SK-N-SH treated with all-trans-retinoic acid at 6 μM for 48 hours (cell line): ENCODE results near the gene FLOT2.

Experiments
- ARNTL ChIP-seq: fragments of 450-650 bp; formaldehyde crosslinking; IDR thresholded peaks from 2 replicates; pipeline ENCODE4 v1.5.0; 2020; ENCODE audit warnings: low read depth, mild to moderate bottlenecking, moderate library complexity, borderline replicate concordance
- CSDC2 ChIP-seq: fragments of 250-450 bp; sonication (Bioruptor Pico); IDR thresholded peaks from 2 replicates; pipeline ENCODE4 v1.5.0; 2020; ENCODE audit warnings: mild to moderate bottlenecking, moderate library complexity
- RARB ChIP-seq: fragments of 250-450 bp; sonication (Bioruptor Pico); IDR thresholded peaks from 2 replicates; pipeline ENCODE4 v1.8.0; 2021; ENCODE audit warnings: mild to moderate bottlenecking, moderate library complexity
- TCF4 ChIP-seq: fragments of 250-450 bp; sonication (Bioruptor Pico); IDR thresholded peaks from 2 replicates; pipeline ENCODE4 v1.8.0; 2021; ENCODE audit warnings: mild to moderate bottlenecking, moderate library complexity, borderline replicate concordance
- ZNF70 ChIP-seq: fragments of 450-650 bp; formaldehyde crosslinking; IDR thresholded peaks from 2 replicates; pipeline ENCODE4 v1.5.0; 2020; ENCODE audit warnings: mild to moderate bottlenecking, moderate library complexity
- ZNF8 ChIP-seq: fragments of 450-650 bp; formaldehyde crosslinking; IDR thresholded peaks from 2 replicates; pipeline ENCODE4 v1.5.0; 2020; ENCODE audit warnings: mild to moderate bottlenecking, moderate library complexity

DNA sequence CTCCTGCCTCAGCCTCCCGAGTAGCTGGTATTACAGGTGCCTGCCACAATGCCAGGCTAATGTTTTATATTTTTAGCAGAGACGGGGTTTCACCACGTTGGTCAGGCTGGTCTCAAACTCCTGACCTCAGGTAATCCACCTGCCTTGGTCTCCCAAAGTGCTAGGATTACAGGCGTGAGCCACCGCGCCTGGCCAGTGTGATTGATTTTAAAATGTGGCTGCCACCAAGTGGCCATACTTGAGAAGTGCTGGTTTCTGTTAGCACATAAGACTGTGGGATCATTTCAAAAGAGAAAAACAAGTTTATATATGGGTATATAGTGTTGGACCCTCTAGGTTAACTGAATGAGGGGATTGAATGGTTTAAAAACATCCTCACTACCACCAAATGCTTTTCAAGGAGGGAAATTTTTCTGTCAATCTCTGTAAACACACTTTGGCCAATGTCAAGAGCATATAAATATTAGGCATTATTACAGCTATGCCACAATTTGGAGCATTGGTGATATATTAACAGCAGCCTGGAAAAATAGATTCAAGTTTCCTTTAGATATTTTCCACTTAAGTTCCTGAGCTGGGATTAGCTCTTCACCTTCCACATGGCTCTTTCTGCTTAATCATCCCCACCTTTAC, 18.9 kb upstream of the FLOT2 start:
- no peak for TF ChIP-seq ZNF70 (CRISPR knock-in tag)
- no peak for TF ChIP-seq RARB (CRISPR knock-in tag)
- TF ChIP-seq CSDC2 = no peak
- no peak for TF ChIP-seq ARNTL (CRISPR knock-in tag)
- TF ChIP-seq TCF4 (CRISPR knock-in tag) = no peak
- no peak for TF ChIP-seq ZNF8 (CRISPR knock-in tag)
